ENCODE measurements around the gene RUNX2.

GRCh38 chr6:45690846-45691245 lies 362.7 kb downstream of the RUNX2 start:
- TF ChIP-seq POLR2A (IDR thresholded peaks at IDR 0.05) (no peak), CTCF (IDR thresholded peaks at IDR 0.05 in 4 of 5, conservative IDR thresholded peaks at IDR 0.05 in 1 of 5) (no peak)

Data from gastrocnemius medialis (tissue), 4 donors.